Measurements from ENCODE around the gene UNC45B. TPM values are rescaled to one million over a fixed set of nuclear protein-coding genes. Genes with fewer than 3 reads are reported as not detected.
A peak's percentile ranks its signal among the peaks of the same experiment; 100 is the strongest.
"Not testable (repeated sequence)": the region's sequence is repeated elsewhere in the genome, so short reads cannot be mapped to it uniquely, and the experiment has no call there.

Gene UNC45B
- total RNA-seq, 1 donor from 2014 or later: 0.56 TPM

DNA sequence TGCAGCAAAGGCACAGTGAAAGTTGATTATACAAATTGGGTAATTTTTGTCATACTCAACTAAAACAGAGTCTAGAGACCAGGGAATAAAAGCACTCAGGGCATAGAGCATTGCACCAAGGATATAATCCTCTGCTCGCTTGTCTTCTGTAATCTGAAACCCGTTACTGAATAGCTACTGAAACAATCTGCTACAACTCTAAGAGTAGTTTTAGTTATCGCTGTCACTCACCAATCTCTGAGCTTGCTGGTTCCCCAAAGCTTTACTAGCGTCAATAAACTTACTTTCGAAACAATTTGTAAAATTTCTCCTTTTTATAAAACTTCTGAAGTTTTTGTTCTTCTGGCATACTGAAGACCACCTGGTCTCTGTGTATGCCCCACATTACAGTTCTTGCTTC lies 69.5 kb downstream of the UNC45B start:
- no peak overlapping the region for H3K27ac Mint-ChIP-seq
- H3K36me3 Mint-ChIP-seq: no peaks in the 10 kb centered on the region

DNA sequence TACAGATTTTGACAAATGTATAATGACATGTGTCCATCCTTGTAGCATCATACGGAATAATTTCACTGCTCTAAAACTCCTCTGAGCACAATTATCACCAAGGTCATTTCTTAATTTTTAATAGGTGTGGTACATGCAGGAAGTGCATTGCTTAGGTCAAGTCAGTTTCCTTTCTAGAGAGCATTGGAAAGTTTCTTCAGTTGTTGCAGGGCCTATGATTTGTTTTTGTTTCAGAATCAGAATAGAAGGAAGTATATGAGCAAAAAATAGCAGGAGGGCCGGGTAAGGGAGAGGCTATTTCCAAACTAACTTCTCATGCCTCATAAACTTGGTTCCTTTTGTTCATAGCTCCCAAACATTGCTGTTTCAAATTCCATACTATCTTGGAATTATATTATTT lies 71.3 kb downstream of the UNC45B start:
- H3K4me1 Mint-ChIP-seq (ENCODE audit: unreplicated experiment): no peaks in the 10 kb centered on the region
- no peak overlapping the region for H3K4me3 Mint-ChIP-seq
- DNase-seq (ENCODE audit: extremely low spot score, unreplicated experiment): no peak
- H3K27me3 Mint-ChIP-seq: peaks cover 34% of the 10 kb centered on the region
- no peaks in the 10 kb centered on the region for H3K9me3 Mint-ChIP-seq
- H3K36me3 Mint-ChIP-seq: no peaks in the 10 kb centered on the region
- TF ChIP-seq, protein P1, sequence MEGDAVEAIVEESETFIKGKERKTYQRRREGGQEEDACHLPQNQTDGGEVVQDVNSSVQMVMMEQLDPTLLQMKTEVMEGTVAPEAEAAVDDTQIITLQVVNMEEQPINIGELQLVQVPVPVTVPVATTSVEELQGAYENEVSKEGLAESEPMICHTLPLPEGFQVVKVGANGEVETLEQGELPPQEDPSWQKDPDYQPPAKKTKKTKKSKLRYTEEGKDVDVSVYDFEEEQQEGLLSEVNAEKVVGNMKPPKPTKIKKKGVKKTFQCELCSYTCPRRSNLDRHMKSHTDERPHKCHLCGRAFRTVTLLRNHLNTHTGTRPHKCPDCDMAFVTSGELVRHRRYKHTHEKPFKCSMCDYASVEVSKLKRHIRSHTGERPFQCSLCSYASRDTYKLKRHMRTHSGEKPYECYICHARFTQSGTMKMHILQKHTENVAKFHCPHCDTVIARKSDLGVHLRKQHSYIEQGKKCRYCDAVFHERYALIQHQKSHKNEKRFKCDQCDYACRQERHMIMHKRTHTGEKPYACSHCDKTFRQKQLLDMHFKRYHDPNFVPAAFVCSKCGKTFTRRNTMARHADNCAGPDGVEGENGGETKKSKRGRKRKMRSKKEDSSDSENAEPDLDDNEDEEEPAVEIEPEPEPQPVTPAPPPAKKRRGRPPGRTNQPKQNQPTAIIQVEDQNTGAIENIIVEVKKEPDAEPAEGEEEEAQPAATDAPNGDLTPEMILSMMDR (conservative IDR thresholded peaks at IDR 0.05): no peak
- H3K27ac Mint-ChIP-seq: peak overlapping the region; percentile 83

More for the DNA sequence above, 69.5 kb downstream of the UNC45B start:
- no peak for DNase-seq (ENCODE audit: extremely low spot score, unreplicated experiment)
- H3K4me3 Mint-ChIP-seq: no peak overlapping the region
- TF ChIP-seq, protein P1 (conservative IDR thresholded peaks at IDR 0.05): no peak
- no peaks in the 10 kb centered on the region for H3K4me1 Mint-ChIP-seq (ENCODE audit: unreplicated experiment)
- H3K9me3 Mint-ChIP-seq: no peaks in the 10 kb centered on the region
- peaks cover 46% of the 10 kb centered on the region for H3K27me3 Mint-ChIP-seq

- Mint-ChIP-seq H3K4me3 (no peak overlapping the region), H3K9me3 (no peaks in the 10 kb centered on the region), H3K27me3 (peaks cover 22% of the 10 kb centered on the region), H3K4me1 (ENCODE audit: unreplicated experiment) (no peaks in the 10 kb centered on the region), H3K27ac (no peak overlapping the region), H3K36me3 (no peaks in the 10 kb centered on the region)
- TF ChIP-seq, protein P1 (conservative IDR thresholded peaks at IDR 0.05): no peak
- no peak for DNase-seq (ENCODE audit: extremely low spot score, unreplicated experiment)
Observed at GRCh38 chr17:35222452-35222851, 74.8 kb downstream of the UNC45B start.

GRCh38 chr17:35224436-35224835 lies 76.8 kb downstream of the UNC45B start:
- no peak for DNase-seq (ENCODE audit: extremely low spot score, unreplicated experiment)
- Mint-ChIP-seq H3K9me3 (no peaks in the 10 kb centered on the region), H3K27me3 (peaks cover 22% of the 10 kb centered on the region), H3K4me1 (ENCODE audit: unreplicated experiment) (no peaks in the 10 kb centered on the region), H3K4me3 (no peak overlapping the region), H3K27ac (no peak overlapping the region), H3K36me3 (no peaks in the 10 kb centered on the region)
- TF ChIP-seq, protein P1 (conservative IDR thresholded peaks at IDR 0.05): no peak

DNA sequence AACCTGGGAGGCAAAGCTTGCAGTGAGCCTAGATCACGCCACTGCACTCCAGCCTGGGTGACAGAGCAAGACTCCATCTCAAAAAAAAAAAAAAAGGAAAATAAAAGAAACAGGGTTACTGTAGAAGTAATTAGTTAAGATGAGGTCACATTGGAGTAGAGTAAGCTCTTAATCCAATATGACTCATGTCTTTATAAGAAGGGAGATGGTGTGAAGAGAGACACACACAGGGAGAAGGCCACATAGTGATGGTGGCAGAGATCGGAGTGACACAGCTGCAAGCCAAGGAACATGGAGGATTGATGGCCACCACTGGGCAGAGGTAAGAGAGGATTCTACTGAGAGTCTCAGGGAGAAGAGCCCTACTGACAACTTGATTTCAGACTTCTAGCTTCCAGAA lies 79.9 kb downstream of the UNC45B start:
- TF ChIP-seq, protein P1 (conservative IDR thresholded peaks at IDR 0.05): no peak
- H3K36me3 Mint-ChIP-seq: no peaks in the 10 kb centered on the region
- H3K9me3 Mint-ChIP-seq: no peaks in the 10 kb centered on the region
- DNase-seq (ENCODE audit: extremely low spot score, unreplicated experiment): no peak
- no peak overlapping the region for H3K27ac Mint-ChIP-seq
- no peak overlapping the region for H3K4me3 Mint-ChIP-seq
- H3K4me1 Mint-ChIP-seq (ENCODE audit: unreplicated experiment): no peaks in the 10 kb centered on the region
- peaks cover 38% of the 10 kb centered on the region for H3K27me3 Mint-ChIP-seq

GRCh38 chr17:35229638-35230037 lies 82.0 kb downstream of the UNC45B start:
- TF ChIP-seq, protein P1 (conservative IDR thresholded peaks at IDR 0.05): no peak
- DNase-seq (ENCODE audit: extremely low spot score, unreplicated experiment): no peak
- H3K27me3 Mint-ChIP-seq: peaks cover 40% of the 10 kb centered on the region
- no peak overlapping the region for H3K27ac Mint-ChIP-seq
- no peaks in the 10 kb centered on the region for H3K36me3 Mint-ChIP-seq
- no peaks in the 10 kb centered on the region for H3K9me3 Mint-ChIP-seq
- H3K4me3 Mint-ChIP-seq: no peak overlapping the region
- H3K4me1 Mint-ChIP-seq (ENCODE audit: unreplicated experiment): no peaks in the 10 kb centered on the region

DNA sequence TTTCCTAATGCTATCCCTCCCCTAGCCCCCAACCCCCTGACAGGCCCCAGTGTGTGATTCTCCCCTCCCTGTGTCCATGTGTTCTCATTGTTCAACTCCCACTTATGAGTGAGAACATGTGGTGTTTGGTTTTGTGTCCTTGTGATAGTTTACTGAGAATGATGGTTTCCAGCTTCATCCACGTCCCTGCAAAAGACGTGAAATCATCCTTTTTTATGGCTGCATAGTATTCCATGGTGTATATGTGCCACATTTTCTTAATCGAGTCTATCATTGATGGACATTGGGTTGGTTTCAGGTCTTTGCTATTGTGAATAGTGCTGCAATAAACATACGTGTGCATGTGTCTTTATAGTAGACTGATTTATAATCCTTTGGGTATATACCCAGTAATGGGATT lies 86.7 kb downstream of the UNC45B start:
- not testable (repeated sequence) for H3K4me3 Mint-ChIP-seq; H3K36me3 Mint-ChIP-seq; H3K27ac Mint-ChIP-seq; DNase-seq (ENCODE audit: extremely low spot score, unreplicated experiment); H3K9me3 Mint-ChIP-seq; H3K4me1 Mint-ChIP-seq (ENCODE audit: unreplicated experiment)
- H3K27me3 Mint-ChIP-seq: peaks cover 41% of the 10 kb centered on the region
